ENCODE data around the gene ALCAM. TPM values are rescaled to one million over a fixed set of nuclear protein-coding genes. Genes with fewer than 3 reads are reported as not detected.

The ALCAM gene
- total RNA-seq, 2 experiments from 2014 or later, result 1.6 to 1.9 TPM

DNA sequence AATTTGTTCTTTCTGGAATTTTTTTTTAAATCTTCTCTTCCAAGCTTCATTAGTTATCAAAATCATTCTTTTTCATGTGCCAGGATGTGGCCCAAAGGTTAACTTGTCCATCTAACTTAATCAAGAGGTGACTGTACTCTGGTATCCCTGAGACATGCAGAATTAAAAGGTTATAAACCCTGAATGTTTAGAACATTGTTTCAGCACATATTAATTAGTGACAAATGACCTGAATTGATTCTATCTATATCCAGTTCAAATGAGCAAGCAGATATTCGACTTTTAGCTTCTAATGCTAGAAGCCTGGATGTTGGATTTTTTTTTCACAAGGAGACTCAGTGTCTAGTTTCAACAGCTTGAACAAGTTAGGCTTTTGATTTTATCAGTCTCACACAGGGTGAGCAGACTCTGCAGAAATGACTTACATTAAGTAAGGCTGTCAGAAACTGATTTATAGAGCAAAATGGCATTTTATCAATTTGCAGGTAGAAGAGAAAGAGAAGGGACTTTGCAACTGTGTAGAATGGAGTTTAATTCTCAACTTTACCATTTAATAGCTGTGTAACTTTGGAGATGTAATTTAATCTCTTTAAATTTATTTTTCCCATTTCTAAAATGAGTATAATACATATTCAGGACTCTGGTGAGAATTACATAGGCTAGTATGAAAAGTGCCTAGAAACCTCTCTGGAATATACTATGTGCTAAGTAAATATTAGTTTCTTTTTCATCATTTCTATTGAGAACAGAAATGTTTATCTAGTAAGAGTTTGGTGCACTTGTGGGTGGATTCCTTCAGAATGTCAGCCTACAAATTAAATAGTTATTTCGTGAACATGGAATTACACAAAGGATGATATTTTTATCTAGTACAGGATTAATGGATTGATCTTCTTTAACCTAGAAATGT lies 100.0 kb downstream of the ALCAM start:
- intact Hi-C loops (cut with DNase I, micrococcal nuclease), result no loop called here
- no peak overlapping the region for H3K4me3 Mint-ChIP-seq
- POLR2A ChIA-PET, result no interaction called here
- Histone ChIP-seq H3K4me3 (ENCODE audit: low read length) (no peak overlapping the region), H3K9me3 (ENCODE audit: control insufficient read depth in 1 of 2, insufficient read depth in 1 of 2, low read length in 2 of 2) (no peaks in the 10 kb centered on the region), H3K4me1 (ENCODE audit: insufficient read depth, low read length) (no peaks in the 10 kb centered on the region), H3K27me3 (ENCODE audit: control insufficient read depth in 1 of 2, insufficient read depth in 2 of 2, low read length in 2 of 2) (no peaks in the 10 kb centered on the region), H3K27ac (ENCODE audit: low read depth in 1 of 2, low read length in 2 of 2) (no peak overlapping the region), H3K36me3 (ENCODE audit: insufficient read depth, low read length) (no peaks in the 10 kb centered on the region)
- H3K36me3 Mint-ChIP-seq (ENCODE audit: low read depth), result no peaks in the 10 kb centered on the region
- H3K27me3 Mint-ChIP-seq, result no peaks in the 10 kb centered on the region
- no peak overlapping the region for H3K27ac Mint-ChIP-seq
- ATAC-seq (ENCODE audit: poor library complexity) (no peak), DNase-seq (no peak)
- H3K9me3 Mint-ChIP-seq, result no peaks in the 10 kb centered on the region
- CTCF ChIA-PET, result interaction anchor here (1.5 kb wide), 1 partner anchor 9 kb away, joined by 3 read pairs; no protein-coding TSS in a partner anchor
- no peaks in the 10 kb centered on the region for H3K4me1 Mint-ChIP-seq (ENCODE audit: low read depth)
- TF ChIP-seq, protein P1, sequence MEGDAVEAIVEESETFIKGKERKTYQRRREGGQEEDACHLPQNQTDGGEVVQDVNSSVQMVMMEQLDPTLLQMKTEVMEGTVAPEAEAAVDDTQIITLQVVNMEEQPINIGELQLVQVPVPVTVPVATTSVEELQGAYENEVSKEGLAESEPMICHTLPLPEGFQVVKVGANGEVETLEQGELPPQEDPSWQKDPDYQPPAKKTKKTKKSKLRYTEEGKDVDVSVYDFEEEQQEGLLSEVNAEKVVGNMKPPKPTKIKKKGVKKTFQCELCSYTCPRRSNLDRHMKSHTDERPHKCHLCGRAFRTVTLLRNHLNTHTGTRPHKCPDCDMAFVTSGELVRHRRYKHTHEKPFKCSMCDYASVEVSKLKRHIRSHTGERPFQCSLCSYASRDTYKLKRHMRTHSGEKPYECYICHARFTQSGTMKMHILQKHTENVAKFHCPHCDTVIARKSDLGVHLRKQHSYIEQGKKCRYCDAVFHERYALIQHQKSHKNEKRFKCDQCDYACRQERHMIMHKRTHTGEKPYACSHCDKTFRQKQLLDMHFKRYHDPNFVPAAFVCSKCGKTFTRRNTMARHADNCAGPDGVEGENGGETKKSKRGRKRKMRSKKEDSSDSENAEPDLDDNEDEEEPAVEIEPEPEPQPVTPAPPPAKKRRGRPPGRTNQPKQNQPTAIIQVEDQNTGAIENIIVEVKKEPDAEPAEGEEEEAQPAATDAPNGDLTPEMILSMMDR (IDR thresholded peaks at IDR 0.05), result no peak

- Histone ChIP-seq H3K36me3 (ENCODE audit: insufficient read depth, low read length) (no peaks in the 10 kb centered on the region), H3K27me3 (ENCODE audit: control insufficient read depth in 1 of 2, insufficient read depth in 2 of 2, low read length in 2 of 2) (no peaks in the 10 kb centered on the region), H3K27ac (ENCODE audit: low read depth in 1 of 2, low read length in 2 of 2) (no peak overlapping the region), H3K4me3 (ENCODE audit: low read length) (no peak overlapping the region), H3K9me3 (ENCODE audit: control insufficient read depth in 1 of 2, insufficient read depth in 1 of 2, low read length in 2 of 2) (no peaks in the 10 kb centered on the region), H3K4me1 (ENCODE audit: insufficient read depth, low read length) (no peaks in the 10 kb centered on the region)
- TF ChIP-seq, protein P1 (IDR thresholded peaks at IDR 0.05), result no peak
- no peak overlapping the region for H3K27ac Mint-ChIP-seq
- intact Hi-C loops (cut with DNase I, micrococcal nuclease), result no loop called here
- H3K9me3 Mint-ChIP-seq, result no peaks in the 10 kb centered on the region
- no peaks in the 10 kb centered on the region for H3K36me3 Mint-ChIP-seq (ENCODE audit: low read depth)
- ChIA-PET CTCF (no interaction called here), POLR2A (no interaction called here)
- ATAC-seq (ENCODE audit: poor library complexity) (no peak), DNase-seq (no peak)
- no peaks in the 10 kb centered on the region for H3K4me1 Mint-ChIP-seq (ENCODE audit: low read depth)
- no peak overlapping the region for H3K4me3 Mint-ChIP-seq
- H3K27me3 Mint-ChIP-seq, result no peaks in the 10 kb centered on the region
These were observed 104.1 kb downstream of the ALCAM start for GRCh38 chr3:105470851-105471250.

DNA sequence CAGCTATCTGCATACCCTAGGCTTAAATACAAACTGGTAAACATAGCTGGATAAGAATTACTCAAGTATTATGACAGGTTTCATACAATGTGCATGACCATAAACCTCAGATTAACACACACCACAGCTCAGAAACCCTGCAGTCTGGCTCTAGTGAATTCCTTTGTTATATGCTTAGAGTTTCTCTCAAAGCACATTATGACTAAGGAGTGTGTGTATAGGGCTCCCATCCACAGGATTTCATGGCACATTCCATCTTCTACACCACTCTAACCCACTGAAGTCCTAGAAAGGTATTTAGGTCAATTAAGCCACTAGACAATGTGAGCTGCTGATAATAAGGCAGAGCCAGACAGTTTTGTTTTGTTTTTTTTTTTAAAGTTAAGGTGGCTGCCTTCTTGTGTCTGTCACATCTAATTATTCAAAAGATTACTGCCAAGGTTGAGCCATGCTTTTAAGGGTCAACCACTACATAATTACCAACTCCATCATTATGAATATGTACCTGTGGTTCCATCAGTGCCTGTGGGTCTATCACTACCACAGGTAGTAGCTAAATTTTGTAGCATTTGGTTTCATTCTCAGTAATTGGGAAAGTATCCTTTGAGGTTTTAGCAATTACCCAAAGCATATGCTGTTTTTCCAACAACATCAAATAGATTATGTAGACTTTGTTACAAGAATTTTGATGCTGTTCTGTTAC lies 107.0 kb downstream of the ALCAM start:
- Histone ChIP-seq H3K27me3 (ENCODE audit: control insufficient read depth in 1 of 2, insufficient read depth in 2 of 2, low read length in 2 of 2) (no peaks in the 10 kb centered on the region), H3K36me3 (ENCODE audit: insufficient read depth, low read length) (no peaks in the 10 kb centered on the region), H3K27ac (ENCODE audit: low read depth in 1 of 2, low read length in 2 of 2) (no peak overlapping the region), H3K9me3 (ENCODE audit: control insufficient read depth in 1 of 2, insufficient read depth in 1 of 2, low read length in 2 of 2) (no peaks in the 10 kb centered on the region), H3K4me3 (ENCODE audit: low read length) (no peak overlapping the region), H3K4me1 (ENCODE audit: insufficient read depth, low read length) (no peaks in the 10 kb centered on the region)
- ChIA-PET POLR2A (no interaction called here), CTCF (interaction anchor here (2.4 kb wide), 1 partner anchor 10 kb away, joined by 6 read pairs; no protein-coding TSS in a partner anchor)
- Mint-ChIP-seq H3K36me3 (ENCODE audit: low read depth) (no peaks in the 10 kb centered on the region), H3K4me1 (ENCODE audit: low read depth) (no peaks in the 10 kb centered on the region), H3K9me3 (peaks cover 8% of the 10 kb centered on the region), H3K27me3 (no peaks in the 10 kb centered on the region), H3K4me3 (no peak overlapping the region), H3K27ac (no peak overlapping the region)
- intact Hi-C loops (cut with DNase I, micrococcal nuclease), result no loop called here
- DNase-seq, result no peak
- no peak for ATAC-seq (ENCODE audit: poor library complexity)
- TF ChIP-seq, protein P1 (IDR thresholded peaks at IDR 0.05), result no peak
